HCT116 (cell line): ENCODE results near the gene AIF1L. TPM values are rescaled to one million over a fixed set of nuclear protein-coding genes. Genes with fewer than 3 reads are reported as not detected.

Experiments
- ATAC-seq: fragments of 200-7000 bp; cut with Tn5 transposase; 2 replicates; pipeline ENCODE4 v1.9.1; 2020; ENCODE audit warnings: mild to moderate bottlenecking, moderate library complexity
- BruUV-seq: library from RNA; stranded (reverse); fragments of 400-500 nt; replicated peaks from 2 replicates; lab custom pipeline; 2021; lab: Mats Ljungman, UMichigan
- CTCF ChIA-PET: fragments of 300-600 bp; sonication (Branson Sonifier 250); formaldehyde crosslinking; loops from one replicate; lab custom pipeline; 2021; ENCODE audit warnings: antibody characterized with exemption; lab: Charles Lee
- POLR2A ChIA-PET: fragments of 300-600, 350-600 bp; sonication (Branson Sonifier 250); formaldehyde crosslinking; loops from one replicate; lab custom pipeline; 2021; ENCODE audit warnings: antibody characterized with exemption; lab: Charles Lee
- RAD21 ChIA-PET, 2 experiments: fragments of 300-600 bp; sonication (Branson Sonifier 250); formaldehyde crosslinking; loops; one replicate each; lab custom pipeline; 2023; ENCODE audit warnings: low total read pairs in 2 of 2; ENCODE audit not compliant: uncharacterized antibody in 2 of 2, unreplicated experiment in 2 of 2, low non-redundant PET in 1 of 2; lab: Charles Lee
- DNase-seq: peaks from one replicate; pipeline ENCODE4 v3.0.0-alpha.2; 2010; ENCODE audit warnings: low read depth, low spot score
- H2AFZ ChIP-seq: fragments of 200-600 bp; shearing (Covaris generic), sonication (generic); 2 replicates; pipeline ENCODE4 v1.6.1; 2017; ENCODE audit warnings: low read depth, mixed run types, mixed read lengths, antibody characterized with exemption, low read length; ENCODE audit not compliant: poor library complexity, severe bottlenecking
- H3K27ac ChIP-seq: 2 replicates; pipeline ENCODE4 v1.5.1; 2012; ENCODE audit warnings: low read depth, low read length
- H3K27me3 ChIP-seq: fragments of 200-600 bp; sonication (generic); 2 replicates; pipeline ENCODE4 v1.6.1; 2016; ENCODE audit warnings: mixed run types, low read length, mixed read lengths; ENCODE audit not compliant: insufficient read depth
- H3K36me3 ChIP-seq, 2 experiments: fragments of 200-500 bp in 1 of 2; fragments of 200-600 bp in 1 of 2; sonication (Bioruptor generic) in 1 of 2; sonication (generic) in 1 of 2; 2 replicates each; pipeline versions ENCODE4 v1.5.1 to v1.6.1; 2014 to 2016; ENCODE audit warnings: low read length in 2 of 2, inconsistent platforms in 1 of 2, mixed read lengths in 1 of 2, mixed run types in 1 of 2; ENCODE audit not compliant: insufficient read depth in 2 of 2, control insufficient read depth in 1 of 2
- H3K4me1 ChIP-seq, 2 experiments: fragments of 200-600 bp in 1 of 2; sonication (generic) in 1 of 2; 2 replicates each; pipeline versions ENCODE4 v1.5.1 to v1.6.1; 2012 to 2017; ENCODE audit warnings: low read length in 2 of 2, inconsistent platforms in 1 of 2, mild to moderate bottlenecking in 1 of 2, mixed read lengths in 1 of 2, mixed run types in 1 of 2, moderate library complexity in 1 of 2; ENCODE audit not compliant: insufficient read depth in 2 of 2, control insufficient read depth in 1 of 2
- H3K4me2 ChIP-seq: fragments of 200-600 bp; sonication (generic); 2 replicates; pipeline ENCODE4 v1.6.1; 2017; ENCODE audit warnings: mixed run types, low read length, mixed read lengths
- H3K4me3 ChIP-seq, 2 experiments: fragments of 200-600 bp in 1 of 2; sonication (generic) in 1 of 2; replicated peaks in 1 of 2; 2 replicates each; pipeline ENCODE4 v1.5.1; 2011 to 2016; ENCODE audit warnings: low read length in 2 of 2, control low read depth in 1 of 2, low read depth in 1 of 2, mild to moderate bottlenecking in 1 of 2, mixed read lengths in 1 of 2, mixed run types in 1 of 2
- H3K79me2 ChIP-seq: fragments of 200-600 bp; sonication (generic); 2 replicates; pipeline ENCODE4 v1.6.1; 2017; ENCODE audit warnings: mild to moderate bottlenecking, mixed run types, low read length, moderate library complexity, mixed read lengths; ENCODE audit not compliant: insufficient read depth
- H3K9ac ChIP-seq: fragments of 200-600 bp; sonication (generic); 2 replicates; pipeline ENCODE4 v1.6.1; 2016; ENCODE audit warnings: low read length, mixed read lengths
- H3K9me2 ChIP-seq: fragments of 200-600 bp; sonication (generic), shearing (Covaris generic); 2 replicates; pipeline ENCODE4 v1.6.1; 2017; ENCODE audit warnings: mixed run types, mild to moderate bottlenecking, moderate library complexity; ENCODE audit not compliant: insufficient read depth
- H3K9me3 ChIP-seq, 2 experiments: fragments of 200-500 bp in 1 of 2; fragments of 200-600 bp in 1 of 2; sonication (Bioruptor generic) in 1 of 2; sonication (generic) in 1 of 2; 2 replicates each; pipeline ENCODE4 v1.6.1; 2014 to 2017; ENCODE audit warnings: low read length in 2 of 2, mixed read lengths in 2 of 2, inconsistent platforms in 1 of 2, low read depth in 1 of 2, mild to moderate bottlenecking in 1 of 2, mixed run types in 1 of 2, moderate library complexity in 1 of 2; ENCODE audit not compliant: control insufficient read depth in 1 of 2, insufficient read depth in 1 of 2
- H4K20me1 ChIP-seq: fragments of 200-600 bp; sonication (generic), shearing (Covaris generic); 2 replicates; pipeline ENCODE4 v1.6.1; 2017; ENCODE audit warnings: mixed run types, mild to moderate bottlenecking, moderate library complexity; ENCODE audit not compliant: insufficient read depth
- CEBPB ChIP-seq: IDR thresholded peaks from 2 replicates; pipeline ENCODE4 v1.6.1; 2012; ENCODE audit warnings: low read depth
- ELF1 ChIP-seq: IDR thresholded peaks from 2 replicates; pipeline ENCODE4 v1.6.1; 2012; ENCODE audit warnings: low read depth, borderline replicate concordance
- EZH2 ChIP-seq: fragments of 200-600 bp; sonication (generic); IDR thresholded peaks from 2 replicates; pipeline ENCODE4 v1.6.1; 2017; ENCODE audit warnings: antibody characterized with exemption, mixed run types
- POLR2A ChIP-seq: IDR thresholded peaks from 2 replicates; pipeline ENCODE4 v1.7.0; 2011; ENCODE audit warnings: borderline replicate concordance; ENCODE audit not compliant: insufficient read depth, insufficient read length; ENCODE audit errors: extremely low read depth
- SRF ChIP-seq: IDR thresholded peaks from 2 replicates; pipeline ENCODE4 v1.6.1; 2012; ENCODE audit warnings: low read depth
- ZFX ChIP-seq: fragments of 450-650 bp; IDR thresholded peaks from 2 replicates; pipeline ENCODE4 v1.6.1; 2017
- ZNF274 ChIP-seq: fragments of 200-500 bp; sonication (Bioruptor generic); IDR thresholded peaks from 2 replicates; pipeline ENCODE4 v1.6.1; 2014; ENCODE audit warnings: mild to moderate bottlenecking, low read depth, low read length, inconsistent platforms
- intact Hi-C: fragments of 100-400 bp; cut with micrococcal nuclease; formaldehyde crosslinking; loops from 2 replicates; pipeline ENCODE4 v1.10.0; 2022
- total RNA-seq: library from RNA; stranded (reverse); gene quantifications from one replicate; pipeline ENCODE4 v1.2.1, GENCODE V29; 2021; ENCODE audit not compliant: unreplicated experiment
- TF ChIP-seq, protein P1 (sequence below): IDR thresholded peaks from 2 replicates; pipeline ENCODE4 v1.6.1; 2011; ENCODE audit warnings: mild to moderate bottlenecking, low read length, moderate library complexity; ENCODE audit not compliant: insufficient replicate concordance; ENCODE audit errors: extremely low read depth
- TF ChIP-seq, protein P2 (sequence below): IDR thresholded peaks from 2 replicates; pipeline ENCODE4 v1.6.1; 2012; ENCODE audit warnings: low read depth
- TF ChIP-seq, protein P3 (sequence below): IDR thresholded peaks from 2 replicates; pipeline ENCODE4 v1.6.1; 2012

The AIF1L gene
- total RNA-seq, 1 experiment from 2014 or later: 34.0 TPM

DNA sequence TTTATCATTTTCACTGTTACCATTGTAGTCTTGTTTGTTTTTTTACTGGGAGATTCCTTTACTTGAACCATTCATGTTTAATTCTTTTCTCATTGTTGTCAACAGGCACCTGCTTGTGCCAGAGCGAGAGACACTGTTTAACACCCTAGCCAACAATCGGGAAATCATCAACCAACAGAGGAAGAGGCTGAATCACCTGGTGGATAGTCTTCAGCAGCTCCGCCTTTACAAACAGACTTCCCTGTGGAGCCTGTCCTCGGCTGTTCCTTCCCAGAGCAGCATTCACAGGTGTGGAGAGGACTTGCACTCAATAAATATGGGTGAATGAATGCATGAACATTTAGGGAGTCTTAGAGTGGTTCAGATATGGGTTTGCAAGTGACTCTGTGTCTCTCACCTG, 66.6 kb downstream of the AIF1L start:
- Histone ChIP-seq H3K27ac (no peak overlapping the region), H3K4me1 (no peaks in the 10 kb centered on the region), H3K4me2 (no peak overlapping the region), H3K79me2 (peaks cover 9% of the 10 kb centered on the region), H3K9me2 (no peaks in the 10 kb centered on the region), H3K36me3 (peaks cover 41 to 42% of the 10 kb centered on the region in 2 experiments), H3K9ac (no peak overlapping the region), H3K9me3 (no peaks in the 10 kb centered on the region), H4K20me1 (no peaks in the 10 kb centered on the region; the same call in 1 of the 2 replicates), H3K4me3 (no peak overlapping the region), H3K27me3 (no peaks in the 10 kb centered on the region), H2AFZ (no peak overlapping the region)
- TF ChIP-seq, protein P1, sequence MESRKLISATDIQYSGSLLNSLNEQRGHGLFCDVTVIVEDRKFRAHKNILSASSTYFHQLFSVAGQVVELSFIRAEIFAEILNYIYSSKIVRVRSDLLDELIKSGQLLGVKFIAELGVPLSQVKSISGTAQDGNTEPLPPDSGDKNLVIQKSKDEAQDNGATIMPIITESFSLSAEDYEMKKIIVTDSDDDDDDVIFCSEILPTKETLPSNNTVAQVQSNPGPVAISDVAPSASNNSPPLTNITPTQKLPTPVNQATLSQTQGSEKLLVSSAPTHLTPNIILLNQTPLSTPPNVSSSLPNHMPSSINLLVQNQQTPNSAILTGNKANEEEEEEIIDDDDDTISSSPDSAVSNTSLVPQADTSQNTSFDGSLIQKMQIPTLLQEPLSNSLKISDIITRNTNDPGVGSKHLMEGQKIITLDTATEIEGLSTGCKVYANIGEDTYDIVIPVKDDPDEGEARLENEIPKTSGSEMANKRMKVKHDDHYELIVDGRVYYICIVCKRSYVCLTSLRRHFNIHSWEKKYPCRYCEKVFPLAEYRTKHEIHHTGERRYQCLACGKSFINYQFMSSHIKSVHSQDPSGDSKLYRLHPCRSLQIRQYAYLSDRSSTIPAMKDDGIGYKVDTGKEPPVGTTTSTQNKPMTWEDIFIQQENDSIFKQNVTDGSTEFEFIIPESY: no peak
- TF ChIP-seq POLR2A (no peak), EZH2 (no peak), ZNF274 (no peak), ELF1 (no peak), ZFX (no peak), CEBPB (no peak), SRF (no peak)
- TF ChIP-seq, protein P2, sequence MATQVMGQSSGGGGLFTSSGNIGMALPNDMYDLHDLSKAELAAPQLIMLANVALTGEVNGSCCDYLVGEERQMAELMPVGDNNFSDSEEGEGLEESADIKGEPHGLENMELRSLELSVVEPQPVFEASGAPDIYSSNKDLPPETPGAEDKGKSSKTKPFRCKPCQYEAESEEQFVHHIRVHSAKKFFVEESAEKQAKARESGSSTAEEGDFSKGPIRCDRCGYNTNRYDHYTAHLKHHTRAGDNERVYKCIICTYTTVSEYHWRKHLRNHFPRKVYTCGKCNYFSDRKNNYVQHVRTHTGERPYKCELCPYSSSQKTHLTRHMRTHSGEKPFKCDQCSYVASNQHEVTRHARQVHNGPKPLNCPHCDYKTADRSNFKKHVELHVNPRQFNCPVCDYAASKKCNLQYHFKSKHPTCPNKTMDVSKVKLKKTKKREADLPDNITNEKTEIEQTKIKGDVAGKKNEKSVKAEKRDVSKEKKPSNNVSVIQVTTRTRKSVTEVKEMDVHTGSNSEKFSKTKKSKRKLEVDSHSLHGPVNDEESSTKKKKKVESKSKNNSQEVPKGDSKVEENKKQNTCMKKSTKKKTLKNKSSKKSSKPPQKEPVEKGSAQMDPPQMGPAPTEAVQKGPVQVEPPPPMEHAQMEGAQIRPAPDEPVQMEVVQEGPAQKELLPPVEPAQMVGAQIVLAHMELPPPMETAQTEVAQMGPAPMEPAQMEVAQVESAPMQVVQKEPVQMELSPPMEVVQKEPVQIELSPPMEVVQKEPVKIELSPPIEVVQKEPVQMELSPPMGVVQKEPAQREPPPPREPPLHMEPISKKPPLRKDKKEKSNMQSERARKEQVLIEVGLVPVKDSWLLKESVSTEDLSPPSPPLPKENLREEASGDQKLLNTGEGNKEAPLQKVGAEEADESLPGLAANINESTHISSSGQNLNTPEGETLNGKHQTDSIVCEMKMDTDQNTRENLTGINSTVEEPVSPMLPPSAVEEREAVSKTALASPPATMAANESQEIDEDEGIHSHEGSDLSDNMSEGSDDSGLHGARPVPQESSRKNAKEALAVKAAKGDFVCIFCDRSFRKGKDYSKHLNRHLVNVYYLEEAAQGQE: no peak
- TF ChIP-seq, protein P3, sequence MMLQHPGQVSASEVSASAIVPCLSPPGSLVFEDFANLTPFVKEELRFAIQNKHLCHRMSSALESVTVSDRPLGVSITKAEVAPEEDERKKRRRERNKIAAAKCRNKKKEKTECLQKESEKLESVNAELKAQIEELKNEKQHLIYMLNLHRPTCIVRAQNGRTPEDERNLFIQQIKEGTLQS: no peak
- CTCF ChIA-PET: interaction anchor here (1.0 to 1.2 kb wide), 2 partner anchors 38 to 105 kb away, joined by 3 to 4 read pairs; partner anchors contain the start of gene NUP214
- ATAC-seq (no peak), DNase-seq (no peak)
- RAD21 ChIA-PET: no interaction called here
- no TSS peak for BruUV-seq
- intact Hi-C loops: no loop called here
- POLR2A ChIA-PET: no interaction called here
